ENCODE data around the gene SLC1A4. TPM values are rescaled to one million over a fixed set of nuclear protein-coding genes. Genes with fewer than 3 reads are reported as not detected.

Gene SLC1A4
- total and polyA plus RNA-seq, 4 donors = 3.4 to 23.4 (median 9.6) TPM

DNA sequence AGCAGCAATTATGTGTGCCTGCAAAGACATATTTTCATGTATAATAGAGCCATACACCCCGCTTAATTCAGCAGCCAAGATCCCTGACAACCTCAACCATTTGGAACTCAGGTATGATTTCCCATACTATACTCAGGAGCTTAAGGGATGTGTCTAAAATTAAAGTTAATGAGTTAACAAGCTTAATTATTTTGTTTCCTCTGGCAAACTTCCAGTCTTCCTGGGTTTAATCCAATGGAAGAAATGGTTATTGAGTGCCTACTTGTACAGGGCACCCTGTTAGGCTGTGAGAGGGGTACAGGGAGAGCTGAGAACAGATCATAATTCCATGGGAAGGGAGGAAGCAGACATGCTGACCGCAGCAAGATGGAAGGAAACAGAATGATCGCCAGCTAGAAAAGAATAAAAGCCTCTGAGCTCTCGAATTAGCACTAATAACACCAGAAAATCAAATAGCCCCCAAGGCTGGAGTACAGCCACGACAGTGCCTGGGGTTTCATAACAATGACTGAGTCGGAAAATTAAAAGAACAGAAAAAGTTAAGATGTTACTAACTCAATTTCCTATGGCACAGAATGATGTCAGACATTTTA is 46.2 kb downstream of the SLC1A4 start:
- Histone ChIP-seq H3K9me3 (ENCODE audit: control insufficient read depth in 4 of 4, low read length in 3 of 4) (no peaks in the 10 kb centered on the region), H3K27ac (ENCODE audit: low read depth in 1 of 2, low read length in 2 of 2) (no peak overlapping the region), H3K27me3 (ENCODE audit: control insufficient read depth in 4 of 4, insufficient read depth in 4 of 4, low read length in 3 of 4) (no peaks in the 10 kb centered on the region), H3K9ac (ENCODE audit: low read depth in 1 of 2, low read length in 2 of 2) (no peak overlapping the region), H3K36me3 (ENCODE audit: control insufficient read depth in 4 of 4, insufficient read depth in 3 of 4, low read depth in 1 of 4, low read length in 3 of 4) (no peaks in the 10 kb centered on the region), H3K4me3 (ENCODE audit: low read depth in 1 of 3, low read length in 3 of 3) (no peak overlapping the region), H3K4me1 (ENCODE audit: control insufficient read depth in 4 of 4, insufficient read depth in 4 of 4, low read length in 3 of 4) (peaks cover 5 to 16% (median 12%) of the 10 kb centered on the region in 4 donors)
- DNase-seq (ENCODE audit: low spot score) = no peak
- 87% methylated on average over 6 of the region's 6 CpGs for WGBS
- TF ChIP-seq, protein P1, sequence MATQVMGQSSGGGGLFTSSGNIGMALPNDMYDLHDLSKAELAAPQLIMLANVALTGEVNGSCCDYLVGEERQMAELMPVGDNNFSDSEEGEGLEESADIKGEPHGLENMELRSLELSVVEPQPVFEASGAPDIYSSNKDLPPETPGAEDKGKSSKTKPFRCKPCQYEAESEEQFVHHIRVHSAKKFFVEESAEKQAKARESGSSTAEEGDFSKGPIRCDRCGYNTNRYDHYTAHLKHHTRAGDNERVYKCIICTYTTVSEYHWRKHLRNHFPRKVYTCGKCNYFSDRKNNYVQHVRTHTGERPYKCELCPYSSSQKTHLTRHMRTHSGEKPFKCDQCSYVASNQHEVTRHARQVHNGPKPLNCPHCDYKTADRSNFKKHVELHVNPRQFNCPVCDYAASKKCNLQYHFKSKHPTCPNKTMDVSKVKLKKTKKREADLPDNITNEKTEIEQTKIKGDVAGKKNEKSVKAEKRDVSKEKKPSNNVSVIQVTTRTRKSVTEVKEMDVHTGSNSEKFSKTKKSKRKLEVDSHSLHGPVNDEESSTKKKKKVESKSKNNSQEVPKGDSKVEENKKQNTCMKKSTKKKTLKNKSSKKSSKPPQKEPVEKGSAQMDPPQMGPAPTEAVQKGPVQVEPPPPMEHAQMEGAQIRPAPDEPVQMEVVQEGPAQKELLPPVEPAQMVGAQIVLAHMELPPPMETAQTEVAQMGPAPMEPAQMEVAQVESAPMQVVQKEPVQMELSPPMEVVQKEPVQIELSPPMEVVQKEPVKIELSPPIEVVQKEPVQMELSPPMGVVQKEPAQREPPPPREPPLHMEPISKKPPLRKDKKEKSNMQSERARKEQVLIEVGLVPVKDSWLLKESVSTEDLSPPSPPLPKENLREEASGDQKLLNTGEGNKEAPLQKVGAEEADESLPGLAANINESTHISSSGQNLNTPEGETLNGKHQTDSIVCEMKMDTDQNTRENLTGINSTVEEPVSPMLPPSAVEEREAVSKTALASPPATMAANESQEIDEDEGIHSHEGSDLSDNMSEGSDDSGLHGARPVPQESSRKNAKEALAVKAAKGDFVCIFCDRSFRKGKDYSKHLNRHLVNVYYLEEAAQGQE (IDR thresholded peaks at IDR 0.05) = no peak
- TF ChIP-seq, protein P2, sequence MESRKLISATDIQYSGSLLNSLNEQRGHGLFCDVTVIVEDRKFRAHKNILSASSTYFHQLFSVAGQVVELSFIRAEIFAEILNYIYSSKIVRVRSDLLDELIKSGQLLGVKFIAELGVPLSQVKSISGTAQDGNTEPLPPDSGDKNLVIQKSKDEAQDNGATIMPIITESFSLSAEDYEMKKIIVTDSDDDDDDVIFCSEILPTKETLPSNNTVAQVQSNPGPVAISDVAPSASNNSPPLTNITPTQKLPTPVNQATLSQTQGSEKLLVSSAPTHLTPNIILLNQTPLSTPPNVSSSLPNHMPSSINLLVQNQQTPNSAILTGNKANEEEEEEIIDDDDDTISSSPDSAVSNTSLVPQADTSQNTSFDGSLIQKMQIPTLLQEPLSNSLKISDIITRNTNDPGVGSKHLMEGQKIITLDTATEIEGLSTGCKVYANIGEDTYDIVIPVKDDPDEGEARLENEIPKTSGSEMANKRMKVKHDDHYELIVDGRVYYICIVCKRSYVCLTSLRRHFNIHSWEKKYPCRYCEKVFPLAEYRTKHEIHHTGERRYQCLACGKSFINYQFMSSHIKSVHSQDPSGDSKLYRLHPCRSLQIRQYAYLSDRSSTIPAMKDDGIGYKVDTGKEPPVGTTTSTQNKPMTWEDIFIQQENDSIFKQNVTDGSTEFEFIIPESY (IDR thresholded peaks at IDR 0.05) = no peak
- TF ChIP-seq FOXA2 (IDR thresholded peaks at IDR 0.05) (no peak), NR2F2 (IDR thresholded peaks at IDR 0.05) (no peak), FOXA1 (IDR thresholded peaks at IDR 0.05) (no peak), SP1 (IDR thresholded peaks at IDR 0.05) (no peak), TAF1 (conservative IDR thresholded peaks at IDR 0.05) (no peak), GABPA (IDR thresholded peaks at IDR 0.05 in 1 of 2, conservative IDR thresholded peaks at IDR 0.05 in 1 of 2) (no peak), RXRA (IDR thresholded peaks at IDR 0.05) (no peak), HNF4A (conservative IDR thresholded peaks at IDR 0.05) (no peak), RAD21 (IDR thresholded peaks at IDR 0.05) (no peak), HNF4G (IDR thresholded peaks at IDR 0.05) (no peak), EGR1 (IDR thresholded peaks at IDR 0.05; ENCODE audit: low read depth in 2 of 2) (no peak), YY1 (IDR thresholded peaks at IDR 0.05) (no peak), JUND (IDR thresholded peaks at IDR 0.05) (no peak)
- TF ChIP-seq, protein P3, sequence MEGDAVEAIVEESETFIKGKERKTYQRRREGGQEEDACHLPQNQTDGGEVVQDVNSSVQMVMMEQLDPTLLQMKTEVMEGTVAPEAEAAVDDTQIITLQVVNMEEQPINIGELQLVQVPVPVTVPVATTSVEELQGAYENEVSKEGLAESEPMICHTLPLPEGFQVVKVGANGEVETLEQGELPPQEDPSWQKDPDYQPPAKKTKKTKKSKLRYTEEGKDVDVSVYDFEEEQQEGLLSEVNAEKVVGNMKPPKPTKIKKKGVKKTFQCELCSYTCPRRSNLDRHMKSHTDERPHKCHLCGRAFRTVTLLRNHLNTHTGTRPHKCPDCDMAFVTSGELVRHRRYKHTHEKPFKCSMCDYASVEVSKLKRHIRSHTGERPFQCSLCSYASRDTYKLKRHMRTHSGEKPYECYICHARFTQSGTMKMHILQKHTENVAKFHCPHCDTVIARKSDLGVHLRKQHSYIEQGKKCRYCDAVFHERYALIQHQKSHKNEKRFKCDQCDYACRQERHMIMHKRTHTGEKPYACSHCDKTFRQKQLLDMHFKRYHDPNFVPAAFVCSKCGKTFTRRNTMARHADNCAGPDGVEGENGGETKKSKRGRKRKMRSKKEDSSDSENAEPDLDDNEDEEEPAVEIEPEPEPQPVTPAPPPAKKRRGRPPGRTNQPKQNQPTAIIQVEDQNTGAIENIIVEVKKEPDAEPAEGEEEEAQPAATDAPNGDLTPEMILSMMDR (IDR thresholded peaks at IDR 0.05; ENCODE audit: low read depth, low read length, missing input control) = no peak
- TF ChIP-seq, protein P4, sequence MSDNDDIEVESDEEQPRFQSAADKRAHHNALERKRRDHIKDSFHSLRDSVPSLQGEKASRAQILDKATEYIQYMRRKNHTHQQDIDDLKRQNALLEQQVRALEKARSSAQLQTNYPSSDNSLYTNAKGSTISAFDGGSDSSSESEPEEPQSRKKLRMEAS (IDR thresholded peaks at IDR 0.05) = no peak
- TF ChIP-seq, protein P5, sequence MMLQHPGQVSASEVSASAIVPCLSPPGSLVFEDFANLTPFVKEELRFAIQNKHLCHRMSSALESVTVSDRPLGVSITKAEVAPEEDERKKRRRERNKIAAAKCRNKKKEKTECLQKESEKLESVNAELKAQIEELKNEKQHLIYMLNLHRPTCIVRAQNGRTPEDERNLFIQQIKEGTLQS (IDR thresholded peaks at IDR 0.05) = no peak

All from liver (tissue), 9 donors.